ENCODE measurements around the gene F7. TPM values are rescaled to one million over a fixed set of nuclear protein-coding genes. Genes with fewer than 3 reads are reported as not detected.

Gene F7
- total RNA-seq, 1 donor from 2014 or later = 0.85 TPM

- TF ChIP-seq CTCF (IDR thresholded peaks at IDR 0.05) = no peak
- H3K4me1 ChIP-seq = no peaks in the 10 kb centered on the region
- H3K36me3 ChIP-seq = peaks cover 14 to 15% of the 10 kb centered on the region in 2 donors
- H3K9me3 ChIP-seq = no peaks in the 10 kb centered on the region
- no peak overlapping the region for H3K4me3 ChIP-seq
- no peak overlapping the region for H3K27ac ChIP-seq
- intact Hi-C loops (cut with DNase I) = no loop called here
- H3K27me3 ChIP-seq = no peaks in the 10 kb centered on the region
- no peak for DNase-seq (ENCODE audit: low spot score in 2 of 2)
Measured at GRCh38 chr13:113086031-113086750, 19.4 kb upstream of the F7 start.

- Histone ChIP-seq H3K4me3 (no peak overlapping the region), H3K27me3 (no peaks in the 10 kb centered on the region), H3K36me3 (peaks cover 14 to 15% of the 10 kb centered on the region in 2 donors), H3K27ac (no peak overlapping the region), H3K4me1 (no peaks in the 10 kb centered on the region), H3K9me3 (no peaks in the 10 kb centered on the region)
- intact Hi-C loops (cut with DNase I) = no loop called here
- TF ChIP-seq CTCF (IDR thresholded peaks at IDR 0.05) = no peak
- DNase-seq (ENCODE audit: low spot score in 2 of 2) = no peak
Measured at GRCh38 chr13:113086991-113087922, 18.3 kb upstream of the F7 start.

GRCh38 chr13:113087923-113088690, 17.5 kb upstream of the F7 start:
- DNase-seq (ENCODE audit: low spot score in 2 of 2) = no peak
- no peak overlapping the region for H3K4me3 ChIP-seq
- H3K27ac ChIP-seq = no peak overlapping the region
- H3K36me3 ChIP-seq = peaks cover 14 to 15% of the 10 kb centered on the region in 2 donors
- intact Hi-C loops (cut with DNase I) = no loop called here
- H3K27me3 ChIP-seq = no peaks in the 10 kb centered on the region
- TF ChIP-seq CTCF (IDR thresholded peaks at IDR 0.05) = no peak
- no peaks in the 10 kb centered on the region for H3K9me3 ChIP-seq
- H3K4me1 ChIP-seq = no peaks in the 10 kb centered on the region

- Histone ChIP-seq H3K9me3 (no peaks in the 10 kb centered on the region), H3K27ac (no peak overlapping the region), H3K4me3 (no peak overlapping the region), H3K4me1 (no peaks in the 10 kb centered on the region), H3K27me3 (no peaks in the 10 kb centered on the region), H3K36me3 (peaks cover 14 to 15% of the 10 kb centered on the region in 2 donors)
- no peak for DNase-seq (ENCODE audit: low spot score in 2 of 2)
- no peak for TF ChIP-seq CTCF (IDR thresholded peaks at IDR 0.05)
- intact Hi-C loops (cut with DNase I) = no loop called here
Measured at GRCh38 chr13:113088691-113089020, 16.9 kb upstream of the F7 start.

- Histone ChIP-seq H3K9me3 (no peaks in the 10 kb centered on the region), H3K27ac (no peak overlapping the region), H3K4me3 (no peak overlapping the region), H3K27me3 (no peaks in the 10 kb centered on the region), H3K36me3 (peaks cover 14 to 15% of the 10 kb centered on the region in 2 donors), H3K4me1 (no peaks in the 10 kb centered on the region)
- no peak for TF ChIP-seq CTCF (IDR thresholded peaks at IDR 0.05)
- intact Hi-C loops (cut with DNase I) = no loop called here
- no peak for DNase-seq (ENCODE audit: low spot score in 2 of 2)
Measured at GRCh38 chr13:113089693-113090414, 15.7 kb upstream of the F7 start.
